GM19455 (cell line): ENCODE results near the gene KLF6.

Source experiments
- ATAC-seq: cut with Tn5 transposase; IDR thresholded peaks from one replicate; pipeline ENCODE4 v1.9.1; 2021; ENCODE audit not compliant: unreplicated experiment

Gene KLF6

GRCh38 chr10:3757638-3758490 lies 27.1 kb downstream of the KLF6 start:
- ATAC-seq = peak; percentile 84

- no peak for ATAC-seq
Observed at GRCh38 chr10:3757250-3757637, 27.8 kb downstream of the KLF6 start.

DNA sequence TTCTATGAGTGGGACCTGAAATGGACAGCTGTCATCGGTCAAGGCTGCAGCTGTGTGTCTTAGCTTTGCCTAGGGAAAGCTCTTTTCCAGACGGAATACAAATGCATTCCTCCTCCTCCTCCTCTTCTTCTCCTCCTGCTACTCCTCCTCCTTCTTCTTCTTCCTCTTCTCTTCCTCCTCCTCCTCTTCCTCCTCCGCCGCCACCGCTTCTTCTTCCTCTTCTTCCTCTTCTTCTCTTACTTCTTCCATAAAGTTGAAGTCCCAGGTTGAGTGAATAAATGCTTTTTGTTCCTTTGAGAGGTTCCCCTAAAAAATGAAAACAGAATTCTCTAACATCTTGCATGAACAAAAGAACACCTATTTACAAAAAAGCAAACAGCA lies 28.7 kb downstream of the KLF6 start:
- no peak for ATAC-seq

- no peak for ATAC-seq
Observed at GRCh38 chr10:3755440-3756359, 29.3 kb downstream of the KLF6 start.

DNA sequence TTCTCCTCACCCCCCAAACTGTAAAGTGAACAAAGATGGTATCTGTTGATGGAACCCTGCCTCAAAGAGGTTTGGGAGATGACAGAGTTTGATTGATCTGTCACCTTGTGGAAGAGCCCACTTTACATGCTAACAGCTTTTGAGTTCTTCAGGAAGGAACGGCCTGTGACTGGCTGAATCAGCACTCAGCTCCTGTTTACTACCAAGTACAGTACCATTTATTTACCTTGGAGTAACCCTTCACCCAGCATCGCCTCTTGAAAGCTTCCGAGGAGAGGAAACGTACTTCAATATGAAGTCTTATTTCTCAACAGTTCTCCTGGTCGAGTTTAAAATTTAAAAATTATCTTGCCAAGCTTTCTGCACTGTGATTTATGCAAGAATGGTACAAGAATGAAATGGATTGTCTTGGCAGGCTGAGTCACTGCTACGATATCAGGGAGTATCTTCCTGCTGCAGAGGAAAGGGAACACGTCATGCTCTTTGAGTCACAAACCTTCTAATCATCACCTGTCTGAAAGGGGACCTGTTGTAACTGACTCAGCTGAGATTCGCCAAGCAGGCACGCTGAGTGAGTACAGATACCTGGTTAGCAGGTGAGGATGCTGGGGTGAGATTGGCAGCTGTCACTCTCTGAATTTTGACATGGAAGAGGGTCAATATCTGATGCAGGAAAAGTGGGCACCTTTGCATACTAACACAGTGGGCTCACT lies 30.1 kb downstream of the KLF6 start:
- ATAC-seq = no peak

DNA sequence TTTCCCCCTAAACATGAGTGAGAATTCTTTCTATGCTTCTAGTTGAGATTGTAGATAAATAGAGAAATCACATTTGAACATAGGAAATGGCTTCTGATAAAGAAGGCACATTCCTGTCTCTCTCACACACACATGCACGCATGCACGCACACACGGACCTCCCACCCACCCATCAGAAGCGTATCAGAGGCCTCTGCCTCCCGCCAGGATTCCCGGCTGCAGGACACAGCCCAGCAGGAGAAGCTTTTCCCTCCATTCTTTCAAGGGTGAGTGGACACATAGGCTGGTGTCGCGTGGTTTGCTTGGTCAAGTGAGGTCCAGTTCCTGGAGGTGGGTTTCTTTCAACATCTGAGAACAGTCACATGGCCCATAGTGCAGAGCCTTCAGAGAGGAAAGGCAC lies 34.2 kb downstream of the KLF6 start:
- no peak for ATAC-seq

GRCh38 chr10:3750006-3750816 lies 34.8 kb downstream of the KLF6 start:
- ATAC-seq = no peak

DNA sequence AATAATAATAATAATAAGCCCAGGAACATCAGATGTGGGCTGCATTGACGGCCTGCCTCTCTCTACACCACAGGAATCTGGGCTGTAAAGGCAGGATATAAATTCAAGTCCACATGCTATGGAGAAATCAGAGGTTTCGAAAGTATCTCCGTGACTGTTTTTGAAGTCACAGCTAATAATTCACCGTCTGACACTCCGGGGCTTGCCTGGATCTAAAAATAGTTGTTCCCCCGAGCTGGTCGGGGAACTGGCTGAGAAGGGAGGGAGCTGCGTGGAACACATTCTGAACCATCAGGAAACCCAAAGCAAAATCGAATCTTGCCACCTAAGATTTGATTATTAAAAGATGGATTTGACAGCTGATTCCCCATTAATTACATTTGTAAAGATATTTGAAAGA lies 35.4 kb downstream of the KLF6 start:
- ATAC-seq = no peak

GRCh38 chr10:3749011-3749410 lies 36.0 kb downstream of the KLF6 start:
- ATAC-seq = no peak

GRCh38 chr10:3748484-3748883 lies 36.5 kb downstream of the KLF6 start:
- ATAC-seq = no peak

- no peak for ATAC-seq
Observed at GRCh38 chr10:3747984-3748383, 37.0 kb downstream of the KLF6 start.

DNA sequence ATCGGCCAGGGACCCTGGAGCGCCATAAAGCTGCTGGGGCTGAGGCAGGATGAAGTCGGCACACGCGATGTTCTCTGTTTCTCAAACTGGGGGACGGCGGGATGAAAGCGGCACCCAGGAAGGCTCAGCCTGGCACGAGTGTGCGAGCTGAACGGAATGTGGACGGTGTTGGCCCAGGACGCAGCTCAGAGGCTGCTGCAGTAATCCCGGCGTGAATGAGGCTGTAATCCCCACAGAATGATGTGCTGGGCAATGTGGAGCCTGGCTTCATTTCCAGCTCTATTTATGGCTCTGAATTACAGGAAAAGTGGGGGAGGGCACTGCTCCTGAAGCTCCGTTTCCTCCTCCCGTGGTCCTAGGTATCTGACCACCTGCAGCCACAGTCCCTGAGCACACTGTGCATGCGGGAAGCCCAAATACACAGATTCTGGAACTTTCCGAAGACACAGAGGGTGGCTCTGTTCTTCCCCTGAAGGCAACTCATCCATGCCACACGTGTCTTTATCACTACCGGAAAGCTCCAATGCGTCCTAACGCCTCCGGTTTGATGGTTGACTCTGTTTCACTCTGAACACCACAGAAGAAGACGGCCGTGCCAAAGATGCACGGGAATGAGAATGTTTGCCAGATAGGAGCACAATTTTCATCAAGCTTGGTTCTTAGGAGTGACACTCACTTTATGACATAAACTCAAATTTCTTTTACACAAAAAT lies 37.6 kb downstream of the KLF6 start:
- no peak for ATAC-seq

DNA sequence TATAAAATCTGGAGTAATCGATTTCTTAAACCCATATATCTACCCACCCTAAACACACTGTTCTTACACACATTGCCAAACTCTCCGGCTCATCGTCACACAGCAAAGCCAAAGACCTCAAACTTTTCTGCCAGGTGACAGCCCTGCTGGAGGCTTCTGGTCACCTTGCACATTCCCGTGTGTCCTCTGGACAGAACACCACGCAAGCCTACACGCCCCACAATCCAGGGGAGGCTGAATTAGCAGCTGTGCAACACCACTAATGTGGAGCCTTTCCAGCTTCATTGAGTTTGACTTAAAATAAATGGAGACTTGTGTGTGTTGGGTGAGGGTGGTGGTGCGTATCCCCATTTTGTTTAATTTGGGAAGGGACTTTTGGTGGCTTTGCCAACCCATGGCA lies 38.4 kb downstream of the KLF6 start:
- no peak for ATAC-seq

- ATAC-seq = no peak
Observed at GRCh38 chr10:3745521-3745920, 39.5 kb downstream of the KLF6 start.

GRCh38 chr10:3741688-3742461 lies 43.1 kb downstream of the KLF6 start:
- ATAC-seq = peak; percentile 76

DNA sequence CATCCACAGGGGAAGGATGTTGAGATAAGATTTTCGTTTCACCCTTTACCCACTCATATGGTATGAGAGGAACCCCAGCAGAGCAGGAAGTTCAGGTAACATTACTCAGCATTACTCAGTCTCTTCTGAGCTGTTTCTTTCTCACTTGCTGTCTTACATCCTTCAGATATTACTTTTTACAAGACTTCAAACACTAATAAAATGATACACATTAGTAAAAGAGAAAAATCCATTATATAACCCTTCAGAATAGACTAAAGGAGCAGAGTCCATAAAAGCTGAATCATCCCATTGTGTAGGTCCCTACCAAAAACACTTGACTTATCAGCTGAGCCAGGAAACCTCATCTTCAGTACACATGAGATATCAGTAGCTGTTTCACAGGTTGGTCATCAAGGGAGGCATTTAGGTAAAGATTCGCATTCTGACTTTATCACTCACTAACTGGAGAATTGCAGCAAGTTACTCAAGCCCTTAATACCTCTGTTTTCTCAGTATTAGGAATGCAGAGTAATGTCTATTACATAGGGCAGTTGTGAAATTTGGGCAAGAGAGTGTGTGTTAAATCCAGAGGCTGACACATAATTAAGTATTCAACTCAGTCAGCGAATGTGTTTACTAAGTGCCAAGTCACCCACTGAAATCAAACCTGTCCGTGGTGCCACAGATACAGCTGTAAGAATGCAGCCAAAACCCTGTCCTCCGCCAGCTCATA lies 44.7 kb downstream of the KLF6 start:
- no peak for ATAC-seq

DNA sequence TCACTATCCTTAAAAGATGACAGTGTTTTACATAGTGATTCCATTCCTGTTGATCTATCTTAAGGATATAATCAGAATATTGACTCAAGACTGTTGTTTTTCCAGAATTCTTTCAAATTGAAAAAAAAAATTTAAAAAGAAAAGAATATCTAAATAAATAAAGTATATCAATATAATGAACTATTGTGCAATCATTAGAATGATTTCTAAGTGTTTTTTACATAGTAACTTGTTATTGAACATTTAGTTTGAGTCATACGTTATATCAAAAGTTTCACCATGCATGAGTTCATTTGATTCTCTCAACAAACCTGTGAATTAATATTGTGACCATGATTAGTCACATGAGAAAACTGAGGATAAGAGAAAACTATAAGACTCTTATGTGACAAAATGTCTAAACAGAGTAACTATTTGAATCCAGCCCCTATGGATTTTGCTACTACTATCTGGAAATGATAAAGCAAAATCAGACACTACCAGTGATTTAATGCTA lies 46.1 kb downstream of the KLF6 start:
- no peak for ATAC-seq

DNA sequence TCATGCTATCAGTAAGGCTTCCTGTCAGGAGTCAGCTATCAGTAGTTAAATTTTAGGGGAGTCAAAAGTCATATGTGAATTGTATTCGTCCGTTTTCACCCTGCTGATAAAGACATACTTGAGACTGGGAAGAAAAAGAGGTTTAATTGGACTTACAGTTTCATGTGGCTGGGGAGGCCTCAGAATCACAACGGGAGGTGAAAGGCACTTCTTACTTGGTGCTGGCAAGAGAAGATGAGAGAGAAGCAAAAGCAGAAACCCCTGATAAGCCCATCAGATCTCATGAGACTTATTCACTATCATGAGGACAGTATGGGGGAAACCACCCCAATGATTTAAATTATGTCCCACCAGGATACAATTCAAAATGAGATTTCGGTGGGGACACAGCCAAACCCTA lies 47.1 kb downstream of the KLF6 start:
- no peak for ATAC-seq
